Osteoblast (primary cell): ENCODE results near the gene CEP85. TPM values are rescaled to one million over a fixed set of nuclear protein-coding genes. Genes with fewer than 3 reads are reported as not detected.

ENCODE experiments used
- DNase-seq: peaks from one replicate; pipeline ENCODE4 v3.0.0; 2011; ENCODE audit warnings: low spot score, mixed read lengths; ENCODE audit not compliant: insufficient read length; ENCODE audit errors: missing footprints
- H2AFZ ChIP-seq: 2 replicates; pipeline ENCODE4 v1.6.0; 2011; ENCODE audit warnings: mild to moderate bottlenecking, low read length
- H3K27ac ChIP-seq: 2 replicates; pipeline ENCODE4 v1.5.1; 2011; ENCODE audit warnings: mild to moderate bottlenecking, low read depth, low read length, moderate library complexity
- H3K27me3 ChIP-seq: 2 replicates; pipeline ENCODE4 v1.6.0; 2012; ENCODE audit warnings: mild to moderate bottlenecking, control low read depth, inconsistent platforms, low read length, moderate library complexity; ENCODE audit not compliant: insufficient read depth
- H3K36me3 ChIP-seq: 2 replicates; pipeline ENCODE4 v1.5.1; 2011; ENCODE audit warnings: mild to moderate bottlenecking, low read length, control low read depth, moderate library complexity; ENCODE audit not compliant: insufficient read depth
- H3K4me1 ChIP-seq: 2 replicates; pipeline ENCODE4 v1.5.1; 2011; ENCODE audit warnings: mild to moderate bottlenecking, low read length, control low read depth, moderate library complexity; ENCODE audit not compliant: insufficient read depth
- H3K4me2 ChIP-seq: 2 replicates; pipeline ENCODE4 v1.6.0; 2011; ENCODE audit warnings: mild to moderate bottlenecking, low read length; ENCODE audit not compliant: insufficient read depth
- H3K4me3 ChIP-seq: fragments of 200-600 bp; sonication (generic); 3 replicates; pipeline ENCODE4 v1.5.1; 2012; ENCODE audit warnings: mild to moderate bottlenecking, low read length, inconsistent platforms; ENCODE audit not compliant: insufficient read depth
- H3K79me2 ChIP-seq: 2 replicates; pipeline ENCODE4 v1.6.0; 2012; ENCODE audit warnings: mild to moderate bottlenecking, low read length, control low read depth, inconsistent platforms; ENCODE audit not compliant: insufficient read depth
- H3K9me3 ChIP-seq: 2 replicates; pipeline ENCODE4 v1.5.1; 2011; ENCODE audit warnings: low read depth, low read length, control low read depth
- H4K20me1 ChIP-seq: 2 replicates; pipeline ENCODE4 v1.6.0; 2012; ENCODE audit warnings: mild to moderate bottlenecking, low read length, control low read depth; ENCODE audit not compliant: insufficient read depth
- CTCF ChIP-seq: IDR thresholded peaks from 2 replicates; pipeline ENCODE4 v1.5.1; 2011; ENCODE audit warnings: mild to moderate bottlenecking, low read depth, low read length, moderate library complexity; ENCODE audit errors: extremely low read depth
- total RNA-seq: library from RNA; depleted of rRNA; stranded (reverse); fragments of >200 nt; gene quantifications from 2 replicates; pipeline ENCODE4 v1.2.3, GENCODE V29; 2012

The CEP85 gene
- total RNA-seq, 1 donor = 8.0 TPM

- no peak for DNase-seq
- TF ChIP-seq CTCF = no peak
- H3K79me2 ChIP-seq = no peaks in the 10 kb centered on the region
- no peaks in the 10 kb centered on the region for H4K20me1 ChIP-seq
- H3K9me3 ChIP-seq = no peaks in the 10 kb centered on the region
- H3K27me3 ChIP-seq = peaks cover 20% of the 10 kb centered on the region
- no peak overlapping the region for H3K4me3 ChIP-seq
- H3K4me1 ChIP-seq = no peaks in the 10 kb centered on the region
- no peak overlapping the region for H3K27ac ChIP-seq
- H3K4me2 ChIP-seq = no peak overlapping the region
- H2AFZ ChIP-seq = no peak overlapping the region
- H3K36me3 ChIP-seq = no peaks in the 10 kb centered on the region
These were observed 30.2 kb upstream of the CEP85 start for GRCh38 chr1:26203642-26204318.

- H3K79me2 ChIP-seq = no peaks in the 10 kb centered on the region
- DNase-seq = no peak
- H4K20me1 ChIP-seq = no peaks in the 10 kb centered on the region
- TF ChIP-seq CTCF = no peak
- no peak overlapping the region for H3K27ac ChIP-seq
- H3K4me1 ChIP-seq = no peaks in the 10 kb centered on the region
- H3K27me3 ChIP-seq = no peaks in the 10 kb centered on the region
- no peak overlapping the region for H3K4me2 ChIP-seq
- H3K4me3 ChIP-seq = no peak overlapping the region
- no peaks in the 10 kb centered on the region for H3K36me3 ChIP-seq
- no peak overlapping the region for H2AFZ ChIP-seq
- H3K9me3 ChIP-seq = no peaks in the 10 kb centered on the region
These were observed 23.7 kb upstream of the CEP85 start for GRCh38 chr1:26210147-26210870.

GRCh38 chr1:26212726-26213125 is 21.3 kb upstream of the CEP85 start:
- Histone ChIP-seq H4K20me1 (no peaks in the 10 kb centered on the region), H2AFZ (no peak overlapping the region), H3K4me1 (no peaks in the 10 kb centered on the region), H3K4me2 (no peak overlapping the region), H3K79me2 (no peaks in the 10 kb centered on the region), H3K4me3 (no peak overlapping the region), H3K36me3 (no peaks in the 10 kb centered on the region), H3K9me3 (no peaks in the 10 kb centered on the region), H3K27ac (no peak overlapping the region), H3K27me3 (peaks cover 9% of the 10 kb centered on the region)
- TF ChIP-seq CTCF = no peak
- no peak for DNase-seq

GRCh38 chr1:26213335-26213905 is 20.6 kb upstream of the CEP85 start:
- no peak overlapping the region for H3K27ac ChIP-seq
- no peak for DNase-seq
- peaks cover 13% of the 10 kb centered on the region for H3K27me3 ChIP-seq
- no peaks in the 10 kb centered on the region for H3K9me3 ChIP-seq
- no peak overlapping the region for H2AFZ ChIP-seq
- no peaks in the 10 kb centered on the region for H3K36me3 ChIP-seq
- no peak for TF ChIP-seq CTCF
- no peak overlapping the region for H3K4me3 ChIP-seq
- H3K4me2 ChIP-seq = no peak overlapping the region
- no peaks in the 10 kb centered on the region for H3K79me2 ChIP-seq
- no peaks in the 10 kb centered on the region for H3K4me1 ChIP-seq
- H4K20me1 ChIP-seq = no peaks in the 10 kb centered on the region
